ENCODE results near the gene BTNL8.

Gene BTNL8

GRCh38 chr5:180969406-180969805, 70.4 kb downstream of the BTNL8 start:
- DNase-seq (ENCODE audit: low read depth in 2 of 2) = no peak

GRCh38 chr5:180970336-180970735, 71.4 kb downstream of the BTNL8 start:
- DNase-seq (ENCODE audit: low read depth in 2 of 2) = no peak

- no peak for DNase-seq (ENCODE audit: low read depth in 2 of 2)
These were observed 71.9 kb downstream of the BTNL8 start for GRCh38 chr5:180970875-180971274.

GRCh38 chr5:180974612-180975315, 75.8 kb downstream of the BTNL8 start:
- DNase-seq (ENCODE audit: low read depth in 2 of 2) = no peak

- DNase-seq (ENCODE audit: low read depth in 2 of 2) = no peak
These were observed 76.4 kb downstream of the BTNL8 start for GRCh38 chr5:180975338-180975737.

GRCh38 chr5:180976518-180976917, 77.6 kb downstream of the BTNL8 start:
- no peak for DNase-seq (ENCODE audit: low read depth in 2 of 2)

- DNase-seq (ENCODE audit: low read depth in 2 of 2) = no peak
These were observed 78.9 kb downstream of the BTNL8 start for GRCh38 chr5:180977852-180978251.

GRCh38 chr5:180982008-180982741, 83.2 kb downstream of the BTNL8 start:
- no peak for DNase-seq (ENCODE audit: low read depth in 2 of 2)

GRCh38 chr5:180988016-180988415, 89.1 kb downstream of the BTNL8 start:
- no peak for DNase-seq (ENCODE audit: low read depth in 2 of 2)

GRCh38 chr5:180988592-180988991, 89.6 kb downstream of the BTNL8 start, which contains the start of gene BTNL3:
Gene BTNL3 (plus strand): TSS chr5:180988846. CDS start chr5:180989029, 183 bp downstream.
- DNase-seq (ENCODE audit: low read depth in 2 of 2) = no peak

GRCh38 chr5:180990086-180990881, 91.3 kb downstream of the BTNL8 start:
- DNase-seq (ENCODE audit: low read depth in 2 of 2) = no peak

GRCh38 chr5:180990882-180991242, 91.9 kb downstream of the BTNL8 start:
- DNase-seq (ENCODE audit: low read depth in 2 of 2) = no peak

All from stimulated activated CD4-positive, alpha-beta T cell treated with anti-CD3 and anti-CD28 coated beads, Interleukin-4, amount 100 ng/mL, for 48 hours (primary cell).